PC-9 (cell line): ENCODE data around the gene GON4L.

Experiments used
- EZH2 ChIP-seq: fragments of 200-600 bp; sonication (generic); IDR thresholded peaks from 2 replicates; pipeline ENCODE4 v1.8.0; 2017; ENCODE audit warnings: antibody characterized with exemption, low read depth
- TF ChIP-seq, protein P1 (sequence below): fragments of 200-600 bp; sonication (generic); conservative IDR thresholded peaks from 2 replicates; pipeline ENCODE4 v1.6.1; 2017; ENCODE audit warnings: mixed run types, antibody characterized with exemption, mild to moderate bottlenecking, moderate library complexity

GRCh38 chr1:155847823-155848529 lies 9.0 kb downstream of the GON4L start:
- TF ChIP-seq, protein P1, sequence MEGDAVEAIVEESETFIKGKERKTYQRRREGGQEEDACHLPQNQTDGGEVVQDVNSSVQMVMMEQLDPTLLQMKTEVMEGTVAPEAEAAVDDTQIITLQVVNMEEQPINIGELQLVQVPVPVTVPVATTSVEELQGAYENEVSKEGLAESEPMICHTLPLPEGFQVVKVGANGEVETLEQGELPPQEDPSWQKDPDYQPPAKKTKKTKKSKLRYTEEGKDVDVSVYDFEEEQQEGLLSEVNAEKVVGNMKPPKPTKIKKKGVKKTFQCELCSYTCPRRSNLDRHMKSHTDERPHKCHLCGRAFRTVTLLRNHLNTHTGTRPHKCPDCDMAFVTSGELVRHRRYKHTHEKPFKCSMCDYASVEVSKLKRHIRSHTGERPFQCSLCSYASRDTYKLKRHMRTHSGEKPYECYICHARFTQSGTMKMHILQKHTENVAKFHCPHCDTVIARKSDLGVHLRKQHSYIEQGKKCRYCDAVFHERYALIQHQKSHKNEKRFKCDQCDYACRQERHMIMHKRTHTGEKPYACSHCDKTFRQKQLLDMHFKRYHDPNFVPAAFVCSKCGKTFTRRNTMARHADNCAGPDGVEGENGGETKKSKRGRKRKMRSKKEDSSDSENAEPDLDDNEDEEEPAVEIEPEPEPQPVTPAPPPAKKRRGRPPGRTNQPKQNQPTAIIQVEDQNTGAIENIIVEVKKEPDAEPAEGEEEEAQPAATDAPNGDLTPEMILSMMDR = no peak
- no peak for TF ChIP-seq EZH2
